Skin of body (tissue), 2 donors: ENCODE measurements around the gene KCNJ9. TPM values are rescaled to one million over a fixed set of nuclear protein-coding genes. Genes with fewer than 3 reads are reported as not detected.
"Not testable (repeated sequence)": the region's sequence is repeated elsewhere in the genome, so short reads cannot be mapped to it uniquely, and the experiment has no call there.

Source experiments
- DNase-seq: peaks from one replicate; lab custom pipeline; 2025; lab: John Stamatoyannopoulos, UW
- total RNA-seq: library from RNA; depleted of rRNA; stranded (reverse); fragments of >200 nt; gene quantifications from one replicate; pipeline ENCODE4 v1.2.3, GENCODE V29; 2014

KCNJ9 gene
- total RNA-seq, result not detected

GRCh38 chr1:160081261-160081936, at the start of gene KCNJ9:
Gene KCNJ9, plus strand, starts transcription at chr1:160081538. Its CDS starts 2,493 bp downstream, at chr1:160084031.
- no peak for DNase-seq

GRCh38 chr1:160032165-160032820, 49.0 kb upstream of the KCNJ9 start:
- no peak for DNase-seq

- DNase-seq, result no peak
These were observed 40.9 kb upstream of the KCNJ9 start for GRCh38 chr1:160040476-160040875.

GRCh38 chr1:160043543-160043942, 37.8 kb upstream of the KCNJ9 start:
- no peak for DNase-seq

- no peak for DNase-seq
These were observed 35.7 kb upstream of the KCNJ9 start for GRCh38 chr1:160045653-160046052.

- DNase-seq, result no peak
These were observed 34.7 kb upstream of the KCNJ9 start for GRCh38 chr1:160046494-160047110.

GRCh38 chr1:160047111-160047991, 34.0 kb upstream of the KCNJ9 start:
- no peak for DNase-seq

GRCh38 chr1:160048335-160048734, 33.0 kb upstream of the KCNJ9 start:
- DNase-seq, result no peak

GRCh38 chr1:160049101-160049500, 32.2 kb upstream of the KCNJ9 start:
- no peak for DNase-seq

GRCh38 chr1:160050182-160050581, 31.2 kb upstream of the KCNJ9 start:
- not testable (repeated sequence) for DNase-seq

GRCh38 chr1:160050619-160051018, 30.7 kb upstream of the KCNJ9 start:
- no peak for DNase-seq

- DNase-seq, result no peak
These were observed 28.4 kb upstream of the KCNJ9 start for GRCh38 chr1:160052936-160053335.

- DNase-seq, result no peak
These were observed 27.6 kb upstream of the KCNJ9 start for GRCh38 chr1:160053548-160054365.

GRCh38 chr1:160056648-160057169, 24.6 kb upstream of the KCNJ9 start:
- no peak for DNase-seq

GRCh38 chr1:160058087-160058486, 23.3 kb upstream of the KCNJ9 start:
- DNase-seq, result no peak

GRCh38 chr1:160061369-160062229, 19.7 kb upstream of the KCNJ9 start:
- no peak for DNase-seq

GRCh38 chr1:160062230-160062532, 19.2 kb upstream of the KCNJ9 start:
- DNase-seq, result no peak

- DNase-seq, result no peak
These were observed 18.2 kb upstream of the KCNJ9 start for GRCh38 chr1:160063176-160063575.

GRCh38 chr1:160064164-160064563, 17.2 kb upstream of the KCNJ9 start:
- peak; percentile 68 for DNase-seq

GRCh38 chr1:160064746-160065145, 16.6 kb upstream of the KCNJ9 start:
- no peak for DNase-seq
